GM12892 (cell line): ENCODE data around the gene HOXC9.

Experiments used
- POLR2A ChIP-seq: IDR thresholded peaks from 2 replicates; pipeline ENCODE4 v1.6.1; 2011; ENCODE audit warnings: low read depth, low read length, control low read depth
- TAF1 ChIP-seq: IDR thresholded peaks from 2 replicates; pipeline ENCODE4 v1.6.1; 2011; ENCODE audit warnings: low read depth, mild to moderate bottlenecking, control low read depth, low read length, borderline replicate concordance

DNA sequence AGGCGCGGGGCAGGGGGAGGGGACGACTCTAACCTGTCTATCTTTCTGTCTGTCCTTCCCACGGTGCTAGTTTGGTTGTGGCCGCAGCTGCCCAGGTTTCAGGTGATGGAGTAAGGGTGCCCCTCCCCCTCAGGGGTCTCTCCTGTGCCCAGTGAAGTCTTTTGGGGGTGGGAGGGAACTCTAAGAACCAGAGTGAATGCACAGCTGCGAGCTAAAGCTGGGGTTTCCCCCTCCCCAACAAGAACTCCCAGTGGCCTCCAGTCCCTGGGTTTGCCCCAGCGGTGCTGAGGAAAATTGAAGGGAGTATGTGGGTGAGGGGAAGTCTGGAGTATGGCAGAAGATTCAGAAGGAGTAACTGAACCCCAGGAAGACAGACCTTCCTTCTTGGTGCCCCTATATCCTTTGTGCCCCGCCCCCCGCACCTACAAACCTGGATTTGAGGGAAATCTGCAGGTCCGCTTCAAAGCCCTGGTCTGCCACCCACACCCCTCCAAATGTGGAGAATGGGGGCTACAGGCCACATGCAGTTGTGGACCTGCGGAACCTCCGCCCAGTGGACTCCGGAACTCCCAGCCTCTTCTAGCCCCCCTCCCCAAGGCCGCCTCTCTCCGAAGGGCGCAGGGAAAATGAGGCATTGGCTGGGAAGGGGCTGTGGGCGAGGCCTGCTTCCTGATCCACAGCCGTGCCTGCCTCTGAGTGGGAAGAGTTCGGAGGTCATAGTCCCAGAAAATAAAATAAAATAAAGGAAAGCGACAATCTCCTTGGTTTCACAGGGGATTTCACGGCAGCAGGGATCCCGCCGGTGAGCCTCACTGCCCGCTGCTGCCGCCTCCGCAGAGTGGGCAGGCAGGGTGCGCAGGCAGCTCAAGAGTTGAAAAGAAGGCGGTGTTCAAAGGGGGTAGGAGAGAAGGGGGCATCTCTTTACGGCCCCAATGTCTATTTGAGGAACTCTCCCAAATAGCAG, 3.4 kb upstream of the HOXC9 start:
- TF ChIP-seq POLR2A (no peak), TAF1 (no peak)
